HG02870 (cell line): ENCODE data around the gene DACT2.
"Not testable (repeated sequence)": the region's sequence is repeated elsewhere in the genome, so short reads cannot be mapped to it uniquely, and the experiment has no call there.

Experiments
- ATAC-seq: cut with Tn5 transposase; IDR thresholded peaks from one replicate; pipeline ENCODE4 v1.9.1; 2021; ENCODE audit warnings: mild to moderate bottlenecking, moderate library complexity; ENCODE audit not compliant: unreplicated experiment

Gene DACT2

GRCh38 chr6:168326294-168327261, 7.0 kb upstream of the DACT2 start:
- no peak for ATAC-seq

- no peak for ATAC-seq
These were observed 3.4 kb upstream of the DACT2 start for GRCh38 chr6:168322966-168323365.

- no peak for ATAC-seq
These were observed 1.1 kb upstream of the DACT2 start for GRCh38 chr6:168320634-168321033.

GRCh38 chr6:168318579-168319278, 848 bp downstream of the DACT2 start:
- no peak for ATAC-seq

- no peak for ATAC-seq
These were observed 1.5 kb downstream of the DACT2 start for GRCh38 chr6:168318090-168318489.

GRCh38 chr6:168315596-168315995, 4.0 kb downstream of the DACT2 start:
- ATAC-seq: no peak

GRCh38 chr6:168314948-168315347, 4.6 kb downstream of the DACT2 start:
- no peak for ATAC-seq

GRCh38 chr6:168314021-168314420, 5.6 kb downstream of the DACT2 start:
- no peak for ATAC-seq

- no peak for ATAC-seq
These were observed 6.1 kb downstream of the DACT2 start for GRCh38 chr6:168313431-168314011.

GRCh38 chr6:168312125-168312507, 7.5 kb downstream of the DACT2 start:
- ATAC-seq: not testable (repeated sequence)

GRCh38 chr6:168311410-168312124, 8.0 kb downstream of the DACT2 start:
- ATAC-seq: no peak

GRCh38 chr6:168310945-168311344, 8.6 kb downstream of the DACT2 start:
- ATAC-seq: no peak

GRCh38 chr6:168310403-168310802, 9.2 kb downstream of the DACT2 start:
- ATAC-seq: no peak

GRCh38 chr6:168309997-168310396, 9.6 kb downstream of the DACT2 start:
- no peak for ATAC-seq

GRCh38 chr6:168309183-168309582, 10.4 kb downstream of the DACT2 start:
- no peak for ATAC-seq

- no peak for ATAC-seq
These were observed 11.0 kb downstream of the DACT2 start for GRCh38 chr6:168308390-168309144.

GRCh38 chr6:168307695-168308021, 11.9 kb downstream of the DACT2 start:
- no peak for ATAC-seq

- no peak for ATAC-seq
These were observed 12.4 kb downstream of the DACT2 start for GRCh38 chr6:168307015-168307694.

- ATAC-seq: no peak
These were observed 13.7 kb downstream of the DACT2 start for GRCh38 chr6:168305863-168306262.
